ENCODE data around the gene SDCCAG8.

DNA sequence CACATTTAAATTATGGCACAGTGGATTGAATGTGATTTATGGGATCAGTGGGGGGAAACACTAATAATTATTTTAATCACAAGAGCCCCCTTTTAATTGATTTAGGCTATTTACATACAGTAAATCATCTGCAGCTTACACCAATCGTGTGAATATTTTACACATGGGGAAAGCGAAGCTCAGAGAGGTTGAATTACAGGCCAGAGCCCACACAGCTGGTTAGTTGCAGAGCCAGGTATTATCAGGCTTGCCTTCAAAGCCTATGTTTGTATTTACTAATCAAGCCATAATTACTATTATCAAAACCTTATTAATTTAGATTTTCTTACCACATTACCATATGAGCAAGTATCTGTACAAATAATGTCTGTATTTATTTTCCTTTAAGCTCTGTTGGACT, 749 bp downstream of the SDCCAG8 start:
- TF ChIP-seq, protein P1, sequence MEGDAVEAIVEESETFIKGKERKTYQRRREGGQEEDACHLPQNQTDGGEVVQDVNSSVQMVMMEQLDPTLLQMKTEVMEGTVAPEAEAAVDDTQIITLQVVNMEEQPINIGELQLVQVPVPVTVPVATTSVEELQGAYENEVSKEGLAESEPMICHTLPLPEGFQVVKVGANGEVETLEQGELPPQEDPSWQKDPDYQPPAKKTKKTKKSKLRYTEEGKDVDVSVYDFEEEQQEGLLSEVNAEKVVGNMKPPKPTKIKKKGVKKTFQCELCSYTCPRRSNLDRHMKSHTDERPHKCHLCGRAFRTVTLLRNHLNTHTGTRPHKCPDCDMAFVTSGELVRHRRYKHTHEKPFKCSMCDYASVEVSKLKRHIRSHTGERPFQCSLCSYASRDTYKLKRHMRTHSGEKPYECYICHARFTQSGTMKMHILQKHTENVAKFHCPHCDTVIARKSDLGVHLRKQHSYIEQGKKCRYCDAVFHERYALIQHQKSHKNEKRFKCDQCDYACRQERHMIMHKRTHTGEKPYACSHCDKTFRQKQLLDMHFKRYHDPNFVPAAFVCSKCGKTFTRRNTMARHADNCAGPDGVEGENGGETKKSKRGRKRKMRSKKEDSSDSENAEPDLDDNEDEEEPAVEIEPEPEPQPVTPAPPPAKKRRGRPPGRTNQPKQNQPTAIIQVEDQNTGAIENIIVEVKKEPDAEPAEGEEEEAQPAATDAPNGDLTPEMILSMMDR (IDR thresholded peaks at IDR 0.05; ENCODE audit: low read depth, low read length): no peak
- TF ChIP-seq POLR2A (IDR thresholded peaks at IDR 0.05; ENCODE audit: extremely low read depth, insufficient read length): no peak
- TF ChIP-seq, protein P2, sequence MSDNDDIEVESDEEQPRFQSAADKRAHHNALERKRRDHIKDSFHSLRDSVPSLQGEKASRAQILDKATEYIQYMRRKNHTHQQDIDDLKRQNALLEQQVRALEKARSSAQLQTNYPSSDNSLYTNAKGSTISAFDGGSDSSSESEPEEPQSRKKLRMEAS (IDR thresholded peaks at IDR 0.05; ENCODE audit: low read depth, low read length): no peak
- TF ChIP-seq MYC (IDR thresholded peaks at IDR 0.05; ENCODE audit: low read depth, low read length): no peak
